Endothelial cell of umbilical vein (primary cell): Measurements from ENCODE around the gene NUBPL.

Source experiments
- EZH2 ChIP-seq: IDR thresholded peaks from 2 replicates; pipeline ENCODE4 v1.6.1; 2012; ENCODE audit warnings: borderline replicate concordance, low read depth, mild to moderate bottlenecking, moderate library complexity, low read length, inconsistent platforms; ENCODE audit not compliant: severe bottlenecking
- JUN ChIP-seq: IDR thresholded peaks from 2 replicates; pipeline ENCODE4 v1.6.1; 2011; ENCODE audit warnings: borderline replicate concordance, low read depth; ENCODE audit not compliant: insufficient read length, insufficient read depth
- MAX ChIP-seq: IDR thresholded peaks from 2 replicates; pipeline ENCODE4 v1.6.1; 2011; ENCODE audit not compliant: insufficient read depth, insufficient read length
- MYC ChIP-seq: IDR thresholded peaks from one replicate; pipeline ENCODE4 v1.6.1; 2011; ENCODE audit warnings: mild to moderate bottlenecking, low read depth, low read length
- POLR2A ChIP-seq: IDR thresholded peaks from 2 replicates; pipeline ENCODE4 v1.6.1; 2012; ENCODE audit warnings: low read depth, mild to moderate bottlenecking, control low read depth, low read length
- POLR2AphosphoS5 ChIP-seq: IDR thresholded peaks from 2 replicates; pipeline ENCODE4 v1.6.1; 2012; ENCODE audit warnings: low read depth, mild to moderate bottlenecking, control low read depth, low read length, moderate library complexity; ENCODE audit not compliant: insufficient read depth
- TF ChIP-seq, protein P1 (sequence below), 2 donors: IDR thresholded peaks; 1 replicate in 1 of 2; 2 replicates in 1 of 2; pipeline ENCODE4 v1.5.1; 2011; ENCODE audit warnings: low read length in 2 of 2, mild to moderate bottlenecking in 2 of 2, moderate library complexity in 2 of 2, control low read depth in 1 of 2, inconsistent platforms in 1 of 2, low read depth in 1 of 2; ENCODE audit not compliant: insufficient read depth in 1 of 2; ENCODE audit errors: extremely low read depth in 1 of 2

DNA sequence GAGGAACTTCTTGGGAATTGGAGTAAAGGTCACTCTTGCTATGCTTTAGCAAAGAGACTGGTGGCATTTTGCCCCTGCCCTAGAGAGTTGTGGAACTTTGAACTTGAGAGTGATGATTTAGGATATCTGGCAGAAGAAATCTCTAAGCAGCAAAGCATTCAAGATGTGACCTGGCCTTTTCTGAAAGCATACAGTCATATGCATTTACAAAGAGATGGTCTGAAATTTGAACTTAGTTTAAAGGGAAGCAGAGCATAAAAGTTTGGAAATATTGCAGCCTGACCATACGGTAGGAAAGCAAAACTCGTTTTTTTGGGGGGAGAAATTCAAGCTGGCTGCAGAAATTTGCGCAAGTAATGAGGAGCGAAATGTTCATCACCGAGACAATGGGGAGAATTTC lies 60.9 kb downstream of the NUBPL start:
- TF ChIP-seq, protein P1, sequence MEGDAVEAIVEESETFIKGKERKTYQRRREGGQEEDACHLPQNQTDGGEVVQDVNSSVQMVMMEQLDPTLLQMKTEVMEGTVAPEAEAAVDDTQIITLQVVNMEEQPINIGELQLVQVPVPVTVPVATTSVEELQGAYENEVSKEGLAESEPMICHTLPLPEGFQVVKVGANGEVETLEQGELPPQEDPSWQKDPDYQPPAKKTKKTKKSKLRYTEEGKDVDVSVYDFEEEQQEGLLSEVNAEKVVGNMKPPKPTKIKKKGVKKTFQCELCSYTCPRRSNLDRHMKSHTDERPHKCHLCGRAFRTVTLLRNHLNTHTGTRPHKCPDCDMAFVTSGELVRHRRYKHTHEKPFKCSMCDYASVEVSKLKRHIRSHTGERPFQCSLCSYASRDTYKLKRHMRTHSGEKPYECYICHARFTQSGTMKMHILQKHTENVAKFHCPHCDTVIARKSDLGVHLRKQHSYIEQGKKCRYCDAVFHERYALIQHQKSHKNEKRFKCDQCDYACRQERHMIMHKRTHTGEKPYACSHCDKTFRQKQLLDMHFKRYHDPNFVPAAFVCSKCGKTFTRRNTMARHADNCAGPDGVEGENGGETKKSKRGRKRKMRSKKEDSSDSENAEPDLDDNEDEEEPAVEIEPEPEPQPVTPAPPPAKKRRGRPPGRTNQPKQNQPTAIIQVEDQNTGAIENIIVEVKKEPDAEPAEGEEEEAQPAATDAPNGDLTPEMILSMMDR (IDR thresholded peaks at IDR 0.05; ENCODE audit: extremely low read depth in 1 of 2, insufficient read depth in 1 of 2, low read depth in 1 of 2, low read length in 2 of 2), result no peak
- no peak for TF ChIP-seq EZH2
- TF ChIP-seq MYC, result no peak
- no peak for TF ChIP-seq POLR2AphosphoS5
- no peak for TF ChIP-seq POLR2A
- TF ChIP-seq JUN, result no peak
- TF ChIP-seq MAX, result no peak
